GM23338 (cell line): ENCODE measurements around the gene TMEM121. TPM values are rescaled to one million over a fixed set of nuclear protein-coding genes. Genes with fewer than 3 reads are reported as not detected.

Experiments used
- ATAC-seq: fragments of 200-7000 bp; cut with Tn5 transposase; 3 replicates; pipeline ENCODE4 v1.9.1; 2020
- DNase-seq: peaks from one replicate; pipeline ENCODE4 v3.0.0-alpha.2; 2015; ENCODE audit warnings: low spot score
- H2AFZ ChIP-seq: fragments of 200-600 bp; sonication (generic); 2 replicates; pipeline ENCODE4 v1.8.0; 2016; ENCODE audit warnings: antibody characterized with exemption, mild to moderate bottlenecking, moderate library complexity
- H3F3A ChIP-seq: fragments of 200-600 bp; sonication (generic); replicated peaks from 2 replicates; pipeline ENCODE4 v1.8.0; 2017; ENCODE audit warnings: antibody characterized with exemption, mixed run types, low read depth
- H3K27ac ChIP-seq: fragments of 200-600 bp; sonication (generic); 2 replicates; pipeline ENCODE4 v1.6.1; 2016; ENCODE audit warnings: low read depth
- H3K27me3 ChIP-seq: fragments of 200-600 bp; sonication (generic); 2 replicates; pipeline ENCODE4 v1.8.0; 2016; ENCODE audit warnings: mild to moderate bottlenecking, mixed run types, moderate library complexity; ENCODE audit not compliant: insufficient read depth
- H3K36me3 ChIP-seq: fragments of 200-600 bp; sonication (generic); 2 replicates; pipeline ENCODE4 v1.8.0; 2016; ENCODE audit warnings: mild to moderate bottlenecking; ENCODE audit not compliant: insufficient read depth
- H3K4me1 ChIP-seq: fragments of 200-600 bp; sonication (generic); 2 replicates; pipeline ENCODE4 v1.8.0; 2016; ENCODE audit warnings: mild to moderate bottlenecking, moderate library complexity; ENCODE audit not compliant: insufficient read depth
- H3K4me2 ChIP-seq: fragments of 200-600 bp; sonication (generic); 2 replicates; pipeline ENCODE4 v1.7.1; 2017; ENCODE audit warnings: mixed run types
- H3K4me3 ChIP-seq: fragments of 200-600 bp; sonication (generic); 2 replicates; pipeline ENCODE4 v1.6.1; 2016; ENCODE audit warnings: mixed run types
- H3K79me2 ChIP-seq: fragments of 200-600 bp; sonication (generic); replicated peaks from 2 replicates; pipeline ENCODE4 v1.8.0; 2017; ENCODE audit warnings: mild to moderate bottlenecking; ENCODE audit not compliant: insufficient read depth
- H3K9me2 ChIP-seq: fragments of 200-600 bp; sonication (generic); 2 replicates; pipeline ENCODE4 v1.8.0; 2017; ENCODE audit not compliant: insufficient read depth
- H4K20me1 ChIP-seq: fragments of 200-600 bp; sonication (generic); replicated peaks from 2 replicates; pipeline ENCODE4 v1.8.0; 2017; ENCODE audit warnings: mild to moderate bottlenecking; ENCODE audit not compliant: insufficient read depth
- H3K27ac Mint-ChIP-seq: 2 replicates; pipeline ENCODE4 v1.8.0; 2020; ENCODE audit warnings: inconsistent platforms, mild to moderate bottlenecking, moderate library complexity, mixed read lengths
- H3K27me3 Mint-ChIP-seq: 3 replicates; pipeline ENCODE4 v1.8.0; 2022; ENCODE audit warnings: low read depth, mild to moderate bottlenecking, moderate library complexity, mixed read lengths, inconsistent platforms; ENCODE audit not compliant: insufficient read depth, poor library complexity
- H3K36me3 Mint-ChIP-seq: 3 replicates; pipeline ENCODE4 v1.8.0; 2021; ENCODE audit warnings: low read depth, mild to moderate bottlenecking, inconsistent platforms, moderate library complexity, mixed read lengths
- H3K4me1 Mint-ChIP-seq: 3 replicates; pipeline ENCODE4 v1.8.0; 2020; ENCODE audit warnings: mild to moderate bottlenecking, inconsistent platforms, mixed read lengths
- H3K4me3 Mint-ChIP-seq: 3 replicates; pipeline ENCODE4 v1.8.0; 2021; ENCODE audit warnings: moderate library complexity, mild to moderate bottlenecking, inconsistent platforms, mixed read lengths
- H3K9me3 Mint-ChIP-seq: 3 replicates; pipeline ENCODE4 v1.8.0; 2020; ENCODE audit warnings: moderate library complexity, mild to moderate bottlenecking, inconsistent platforms, mixed read lengths
- CREB1 ChIP-seq: fragments of 250-450 bp; sonication (Bioruptor Pico); IDR thresholded peaks from 2 replicates; pipeline ENCODE4 v1.5.0; 2020; ENCODE audit warnings: low read depth, mild to moderate bottlenecking, moderate library complexity
- JUNB ChIP-seq: IDR thresholded peaks from one replicate; pipeline ENCODE4 v1.6.1; 2016; ENCODE audit warnings: antibody characterized with exemption; ENCODE audit not compliant: unreplicated experiment
- NANOG ChIP-seq: IDR thresholded peaks from 2 replicates; pipeline ENCODE4 v1.6.1; 2016; ENCODE audit warnings: antibody characterized with exemption, borderline replicate concordance
- POLR2AphosphoS5 ChIP-seq: IDR thresholded peaks from 2 replicates; pipeline ENCODE4 v1.6.1; 2016; ENCODE audit warnings: antibody characterized with exemption, low read depth
- STAT1 ChIP-seq: IDR thresholded peaks from one replicate; pipeline ENCODE4 v1.6.1; 2016; ENCODE audit warnings: antibody characterized with exemption; ENCODE audit not compliant: unreplicated experiment
- ZNF114 ChIP-seq: fragments of 250-450 bp; sonication (Bioruptor Pico); IDR thresholded peaks from 2 replicates; pipeline ENCODE4 v1.5.0; 2020; ENCODE audit warnings: mild to moderate bottlenecking, moderate library complexity
- ZNF331 ChIP-seq: fragments of 250-450 bp; sonication (Bioruptor Pico); IDR thresholded peaks from 2 replicates; pipeline ENCODE4 v1.5.0; 2020; ENCODE audit warnings: low read depth, mild to moderate bottlenecking, moderate library complexity
- polyA plus RNA-seq: library from polyadenylated mRNA; unstranded; fragments of >200 nt; fragmentation: Nextera tagmentation; extraction: Ambion mirVana; gene quantifications from 2 replicates; pipeline ENCODE4 v1.2.1, GENCODE V29; 2016
- total RNA-seq: library from RNA; depleted of rRNA; stranded (reverse); fragments of >200 nt; shearing (Covaris generic); gene quantifications from 2 replicates; pipeline ENCODE4 v1.2.3, GENCODE V29; 2014
- TF ChIP-seq, protein P1 (sequence below), 2 experiments: fragments of 200-600 bp in 1 of 2; sonication (generic) in 1 of 2; conservative IDR thresholded peaks; 2 replicates each; pipeline versions ENCODE4 v1.5.1 to v1.6.1; 2016 to 2017; ENCODE audit warnings: antibody characterized with exemption in 2 of 2, low read depth in 2 of 2, mild to moderate bottlenecking in 2 of 2, moderate library complexity in 1 of 2
- TF ChIP-seq, protein P2 (sequence below): fragments of 250-450 bp; sonication (Bioruptor Pico); IDR thresholded peaks from 2 replicates; pipeline ENCODE4 v1.5.0; 2020; ENCODE audit warnings: mild to moderate bottlenecking, moderate library complexity

TMEM121 gene
- total and polyA plus RNA-seq, 2 experiments from 2014 or later: 0.13 to 1.3 TPM

DNA sequence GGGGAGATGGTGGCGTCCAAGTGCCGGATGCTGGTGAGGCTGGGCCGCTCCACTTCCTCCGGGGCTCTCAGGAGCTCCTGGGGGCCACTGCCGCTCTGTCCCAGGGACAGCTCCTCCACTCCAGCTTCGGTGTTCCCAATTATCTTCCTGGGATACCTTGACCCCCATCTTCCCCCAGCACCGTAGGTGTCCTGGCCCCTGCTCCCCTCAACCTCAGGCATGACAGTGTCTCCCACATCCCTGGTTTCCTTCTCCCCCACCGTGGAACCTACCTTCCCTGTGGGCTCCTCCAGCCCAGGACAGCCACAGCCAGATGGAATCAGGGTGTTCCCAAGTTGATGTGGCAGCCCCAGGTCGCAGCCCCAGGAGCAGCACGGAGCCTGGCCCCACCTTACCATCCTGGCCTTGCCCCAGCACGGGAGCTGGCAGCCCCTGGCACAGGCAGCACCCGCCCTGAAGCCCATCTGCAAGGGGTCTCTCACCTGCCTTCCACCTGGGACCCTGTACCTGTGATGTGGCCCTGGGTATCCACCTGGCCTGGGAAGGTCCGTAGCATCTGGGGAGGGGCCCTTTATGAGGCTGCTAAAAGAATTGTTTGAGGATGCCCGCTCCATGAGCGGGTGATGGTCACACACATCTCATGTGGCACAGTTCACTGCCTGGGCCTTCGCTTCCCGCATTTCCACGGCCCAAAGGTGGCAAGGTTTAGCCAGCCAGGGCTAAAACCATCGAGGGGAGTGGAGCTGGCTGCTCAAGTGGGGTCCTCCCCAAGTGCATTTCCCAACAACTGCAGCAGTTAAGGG lies 4.1 kb downstream of the TMEM121 start:
- Mint-ChIP-seq H3K27me3 (peaks cover 27% of the 10 kb centered on the region), H3K9me3 (peaks cover 22% of the 10 kb centered on the region), H3K27ac (no peak overlapping the region), H3K36me3 (peaks cover 9% of the 10 kb centered on the region; the same call in 2 of the 3 replicates), H3K4me1 (peaks cover 3% of the 10 kb centered on the region; the same call in 1 of the 3 replicates), H3K4me3 (no peak overlapping the region)
- ATAC-seq (no peak), DNase-seq (no peak)
- Histone ChIP-seq H3K4me3 (no peak overlapping the region), H4K20me1 (no peaks in the 10 kb centered on the region), H3K27ac (no peak overlapping the region), H3K9me2 (no peaks in the 10 kb centered on the region), H3K4me1 (no peaks in the 10 kb centered on the region), H3K4me2 (no peak overlapping the region), H2AFZ (no peak overlapping the region), H3K36me3 (no peaks in the 10 kb centered on the region), H3K79me2 (no peaks in the 10 kb centered on the region), H3K27me3 (peaks cover 26% of the 10 kb centered on the region), H3F3A (no peaks in the 10 kb centered on the region)
- TF ChIP-seq ZNF331 (CRISPR knock-in tag): no peak
- no peak for TF ChIP-seq CREB1 (CRISPR knock-in tag)
- TF ChIP-seq NANOG: no peak
- TF ChIP-seq STAT1: no peak
- TF ChIP-seq ZNF114 (CRISPR knock-in tag): no peak
- TF ChIP-seq, protein P1, sequence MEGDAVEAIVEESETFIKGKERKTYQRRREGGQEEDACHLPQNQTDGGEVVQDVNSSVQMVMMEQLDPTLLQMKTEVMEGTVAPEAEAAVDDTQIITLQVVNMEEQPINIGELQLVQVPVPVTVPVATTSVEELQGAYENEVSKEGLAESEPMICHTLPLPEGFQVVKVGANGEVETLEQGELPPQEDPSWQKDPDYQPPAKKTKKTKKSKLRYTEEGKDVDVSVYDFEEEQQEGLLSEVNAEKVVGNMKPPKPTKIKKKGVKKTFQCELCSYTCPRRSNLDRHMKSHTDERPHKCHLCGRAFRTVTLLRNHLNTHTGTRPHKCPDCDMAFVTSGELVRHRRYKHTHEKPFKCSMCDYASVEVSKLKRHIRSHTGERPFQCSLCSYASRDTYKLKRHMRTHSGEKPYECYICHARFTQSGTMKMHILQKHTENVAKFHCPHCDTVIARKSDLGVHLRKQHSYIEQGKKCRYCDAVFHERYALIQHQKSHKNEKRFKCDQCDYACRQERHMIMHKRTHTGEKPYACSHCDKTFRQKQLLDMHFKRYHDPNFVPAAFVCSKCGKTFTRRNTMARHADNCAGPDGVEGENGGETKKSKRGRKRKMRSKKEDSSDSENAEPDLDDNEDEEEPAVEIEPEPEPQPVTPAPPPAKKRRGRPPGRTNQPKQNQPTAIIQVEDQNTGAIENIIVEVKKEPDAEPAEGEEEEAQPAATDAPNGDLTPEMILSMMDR (conservative IDR thresholded peaks at IDR 0.05; ENCODE audit: low read depth in 2 of 2): no peak
- TF ChIP-seq POLR2AphosphoS5: no peak
- no peak for TF ChIP-seq JUNB
- TF ChIP-seq, protein P2, sequence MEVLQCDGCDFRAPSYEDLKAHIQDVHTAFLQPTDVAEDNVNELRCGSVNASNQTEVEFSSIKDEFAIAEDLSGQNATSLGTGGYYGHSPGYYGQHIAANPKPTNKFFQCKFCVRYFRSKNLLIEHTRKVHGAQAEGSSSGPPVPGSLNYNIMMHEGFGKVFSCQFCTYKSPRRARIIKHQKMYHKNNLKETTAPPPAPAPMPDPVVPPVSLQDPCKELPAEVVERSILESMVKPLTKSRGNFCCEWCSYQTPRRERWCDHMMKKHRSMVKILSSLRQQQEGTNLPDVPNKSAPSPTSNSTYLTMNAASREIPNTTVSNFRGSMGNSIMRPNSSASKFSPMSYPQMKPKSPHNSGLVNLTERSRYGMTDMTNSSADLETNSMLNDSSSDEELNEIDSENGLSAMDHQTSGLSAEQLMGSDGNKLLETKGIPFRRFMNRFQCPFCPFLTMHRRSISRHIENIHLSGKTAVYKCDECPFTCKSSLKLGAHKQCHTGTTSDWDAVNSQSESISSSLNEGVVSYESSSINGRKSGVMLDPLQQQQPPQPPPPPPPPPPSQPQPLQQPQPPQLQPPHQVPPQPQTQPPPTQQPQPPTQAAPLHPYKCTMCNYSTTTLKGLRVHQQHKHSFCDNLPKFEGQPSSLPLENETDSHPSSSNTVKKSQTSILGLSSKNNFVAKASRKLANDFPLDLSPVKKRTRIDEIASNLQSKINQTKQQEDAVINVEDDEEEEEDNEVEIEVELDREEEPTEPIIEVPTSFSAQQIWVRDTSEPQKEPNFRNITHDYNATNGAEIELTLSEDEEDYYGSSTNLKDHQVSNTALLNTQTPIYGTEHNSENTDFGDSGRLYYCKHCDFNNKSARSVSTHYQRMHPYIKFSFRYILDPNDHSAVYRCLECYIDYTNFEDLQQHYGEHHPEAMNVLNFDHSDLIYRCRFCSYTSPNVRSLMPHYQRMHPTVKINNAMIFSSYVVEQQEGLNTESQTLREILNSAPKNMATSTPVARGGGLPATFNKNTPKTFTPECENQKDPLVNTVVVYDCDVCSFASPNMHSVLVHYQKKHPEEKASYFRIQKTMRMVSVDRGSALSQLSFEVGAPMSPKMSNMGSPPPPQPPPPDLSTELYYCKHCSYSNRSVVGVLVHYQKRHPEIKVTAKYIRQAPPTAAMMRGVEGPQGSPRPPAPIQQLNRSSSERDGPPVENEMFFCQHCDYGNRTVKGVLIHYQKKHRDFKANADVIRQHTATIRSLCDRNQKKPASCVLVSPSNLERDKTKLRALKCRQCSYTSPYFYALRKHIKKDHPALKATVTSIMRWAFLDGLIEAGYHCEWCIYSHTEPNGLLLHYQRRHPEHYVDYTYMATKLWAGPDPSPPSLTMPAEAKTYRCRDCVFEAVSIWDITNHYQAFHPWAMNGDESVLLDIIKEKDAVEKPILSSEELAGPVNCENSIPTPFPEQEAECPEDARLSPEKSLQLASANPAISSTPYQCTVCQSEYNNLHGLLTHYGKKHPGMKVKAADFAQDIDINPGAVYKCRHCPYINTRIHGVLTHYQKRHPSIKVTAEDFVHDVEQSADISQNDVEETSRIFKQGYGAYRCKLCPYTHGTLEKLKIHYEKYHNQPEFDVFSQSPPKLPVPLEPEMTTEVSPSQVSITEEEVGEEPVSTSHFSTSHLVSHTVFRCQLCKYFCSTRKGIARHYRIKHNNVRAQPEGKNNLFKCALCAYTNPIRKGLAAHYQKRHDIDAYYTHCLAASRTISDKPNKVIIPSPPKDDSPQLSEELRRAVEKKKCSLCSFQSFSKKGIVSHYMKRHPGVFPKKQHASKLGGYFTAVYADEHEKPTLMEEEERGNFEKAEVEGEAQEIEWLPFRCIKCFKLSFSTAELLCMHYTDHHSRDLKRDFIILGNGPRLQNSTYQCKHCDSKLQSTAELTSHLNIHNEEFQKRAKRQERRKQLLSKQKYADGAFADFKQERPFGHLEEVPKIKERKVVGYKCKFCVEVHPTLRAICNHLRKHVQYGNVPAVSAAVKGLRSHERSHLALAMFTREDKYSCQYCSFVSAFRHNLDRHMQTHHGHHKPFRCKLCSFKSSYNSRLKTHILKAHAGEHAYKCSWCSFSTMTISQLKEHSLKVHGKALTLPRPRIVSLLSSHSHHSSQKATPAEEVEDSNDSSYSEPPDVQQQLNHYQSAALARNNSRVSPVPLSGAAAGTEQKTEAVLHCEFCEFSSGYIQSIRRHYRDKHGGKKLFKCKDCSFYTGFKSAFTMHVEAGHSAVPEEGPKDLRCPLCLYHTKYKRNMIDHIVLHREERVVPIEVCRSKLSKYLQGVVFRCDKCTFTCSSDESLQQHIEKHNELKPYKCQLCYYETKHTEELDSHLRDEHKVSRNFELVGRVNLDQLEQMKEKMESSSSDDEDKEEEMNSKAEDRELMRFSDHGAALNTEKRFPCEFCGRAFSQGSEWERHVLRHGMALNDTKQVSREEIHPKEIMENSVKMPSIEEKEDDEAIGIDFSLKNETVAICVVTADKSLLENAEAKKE (CRISPR knock-in tag): no peak
